Endothelial cell of umbilical vein (primary cell): ENCODE data around the gene PSMD10. TPM values are rescaled to one million over a fixed set of nuclear protein-coding genes. Genes with fewer than 3 reads are reported as not detected.

Source experiments
- BruUV-seq: library from RNA; stranded (reverse); fragments of 400-500 nt; replicated peaks from 2 replicates; lab custom pipeline; 2021; lab: Mats Ljungman, UMichigan
- CTCF ChIA-PET: fragments of 300-600, 350-600 bp; sonication (Branson Sonifier 250); formaldehyde crosslinking; loops from one replicate; lab custom pipeline; 2021; ENCODE audit warnings: antibody characterized with exemption, inconsistent platforms; lab: Charles Lee
- POLR2A ChIA-PET: fragments of 300-600, 350-600 bp; sonication (Branson Sonifier 250); formaldehyde crosslinking; loops from one replicate; lab custom pipeline; 2021; ENCODE audit warnings: antibody characterized with exemption, inconsistent platforms; lab: Charles Lee
- DNase-seq: peaks from one replicate; pipeline ENCODE4 v3.0.0-alpha.2; 2011; ENCODE audit warnings: low read depth, low spot score
- FAIRE-seq: peaks from 2 replicates; lab custom pipeline; 2011; peaks lifted over from hg19 to GRCh38; lab: Jason Lieb, UNC
- H2AFZ ChIP-seq: 2 replicates; pipeline ENCODE4 v1.6.0; 2012; ENCODE audit warnings: low read depth, low read length, control low read depth, inconsistent platforms
- H3K27ac ChIP-seq: 2 replicates; pipeline ENCODE4 v1.5.1; 2011; ENCODE audit warnings: low read depth, mild to moderate bottlenecking, control low read depth, low read length, moderate library complexity; ENCODE audit not compliant: insufficient read depth
- H3K27me3 ChIP-seq, 2 experiments: 2 replicates each; pipeline versions ENCODE4 v1.6.0 to v1.6.1; 2011; ENCODE audit warnings: low read length in 2 of 2, mixed read lengths in 1 of 2; ENCODE audit not compliant: control insufficient read depth in 2 of 2, insufficient read depth in 2 of 2
- H3K36me3 ChIP-seq, 2 experiments: 2 replicates in 1 of 2; 3 replicates in 1 of 2; pipeline ENCODE4 v1.5.1; 2011; ENCODE audit warnings: low read length in 2 of 2, mild to moderate bottlenecking in 1 of 2, moderate library complexity in 1 of 2; ENCODE audit not compliant: control insufficient read depth in 2 of 2, insufficient read depth in 2 of 2; ENCODE audit errors: extremely low read depth in 1 of 2
- H3K4me1 ChIP-seq: 3 replicates; pipeline ENCODE4 v1.5.1; 2011; ENCODE audit warnings: mild to moderate bottlenecking, low read length; ENCODE audit not compliant: control insufficient read depth, insufficient read depth; ENCODE audit errors: extremely low read depth
- H3K4me2 ChIP-seq: 2 replicates; pipeline ENCODE4 v1.6.1; 2011; ENCODE audit warnings: low read length, control low read depth, mixed read lengths; ENCODE audit not compliant: insufficient read depth
- H3K4me3 ChIP-seq, 3 experiments: fragments of 200-600 bp in 1 of 3; sonication (generic), shearing (Covaris generic) in 1 of 3; replicated peaks in 1 of 3; 2 replicates each; pipeline ENCODE4 v1.5.1; 2011 to 2016; ENCODE audit warnings: control low read depth in 3 of 3, low read length in 3 of 3, mild to moderate bottlenecking in 2 of 3, inconsistent platforms in 1 of 3, low read depth in 1 of 3, moderate library complexity in 1 of 3; ENCODE audit not compliant: insufficient read depth in 1 of 3
- H3K79me2 ChIP-seq: 2 replicates; pipeline ENCODE4 v1.6.0; 2012; ENCODE audit warnings: low read length, inconsistent platforms; ENCODE audit not compliant: control insufficient read depth, insufficient read depth
- H3K9ac ChIP-seq: replicated peaks from 2 replicates; pipeline ENCODE3; 2011; ENCODE audit warnings: low read length, control low read depth; ENCODE audit not compliant: insufficient read depth; ENCODE audit errors: extremely low read depth
- H3K9me1 ChIP-seq: replicated peaks from 3 replicates; pipeline ENCODE4 v1.6.0; 2011; ENCODE audit warnings: mild to moderate bottlenecking, low read length; ENCODE audit not compliant: control insufficient read depth, insufficient read depth; ENCODE audit errors: extremely low read depth
- H3K9me3 ChIP-seq: replicated peaks from 2 replicates; pipeline ENCODE4 v1.5.1; 2012; ENCODE audit warnings: low read length, inconsistent platforms; ENCODE audit not compliant: control insufficient read depth, insufficient read depth
- H4K20me1 ChIP-seq: replicated peaks from 2 replicates; pipeline ENCODE3; 2011; ENCODE audit warnings: mild to moderate bottlenecking, low read length; ENCODE audit not compliant: control insufficient read depth, insufficient read depth; ENCODE audit errors: extremely low read depth
- CTCF ChIP-seq, 2 donors: IDR thresholded peaks; 1 replicate in 1 of 2; 2 replicates in 1 of 2; pipeline ENCODE4 v1.5.1; 2011; ENCODE audit warnings: low read length in 2 of 2, mild to moderate bottlenecking in 2 of 2, moderate library complexity in 2 of 2, control low read depth in 1 of 2, inconsistent platforms in 1 of 2, low read depth in 1 of 2; ENCODE audit not compliant: insufficient read depth in 1 of 2; ENCODE audit errors: extremely low read depth in 1 of 2
- EZH2 ChIP-seq: IDR thresholded peaks from 2 replicates; pipeline ENCODE4 v1.6.1; 2012; ENCODE audit warnings: borderline replicate concordance, low read depth, mild to moderate bottlenecking, moderate library complexity, low read length, inconsistent platforms; ENCODE audit not compliant: severe bottlenecking
- FOS ChIP-seq: IDR thresholded peaks from 2 replicates; pipeline ENCODE4 v1.6.1; 2011; ENCODE audit warnings: mild to moderate bottlenecking, low read length, moderate library complexity, borderline replicate concordance; ENCODE audit not compliant: insufficient read depth
- GATA2 ChIP-seq: IDR thresholded peaks from 2 replicates; pipeline ENCODE4 v1.7.0; 2011; ENCODE audit warnings: low read depth, mild to moderate bottlenecking, moderate library complexity, mixed read lengths, low read length; ENCODE audit not compliant: insufficient read length, insufficient read depth
- JUN ChIP-seq: IDR thresholded peaks from 2 replicates; pipeline ENCODE4 v1.6.1; 2011; ENCODE audit warnings: borderline replicate concordance, low read depth; ENCODE audit not compliant: insufficient read length, insufficient read depth
- MAX ChIP-seq: IDR thresholded peaks from 2 replicates; pipeline ENCODE4 v1.6.1; 2011; ENCODE audit not compliant: insufficient read depth, insufficient read length
- MYC ChIP-seq: IDR thresholded peaks from one replicate; pipeline ENCODE4 v1.6.1; 2011; ENCODE audit warnings: mild to moderate bottlenecking, low read depth, low read length
- POLR2A ChIP-seq: IDR thresholded peaks from 2 replicates; pipeline ENCODE4 v1.6.1; 2012; ENCODE audit warnings: low read depth, mild to moderate bottlenecking, control low read depth, low read length
- POLR2AphosphoS5 ChIP-seq: IDR thresholded peaks from 2 replicates; pipeline ENCODE4 v1.6.1; 2012; ENCODE audit warnings: low read depth, mild to moderate bottlenecking, control low read depth, low read length, moderate library complexity; ENCODE audit not compliant: insufficient read depth
- dilution Hi-C: fragments of 300-500 bp; cut with MboI; formaldehyde crosslinking; loops from one replicate; pipeline ENCODE4 v1.15.0; 2019; ENCODE audit warnings: low sequenced_read_pairs; ENCODE audit not compliant: extremely low pct_ligation_motif_present
- intact Hi-C: fragments of 100-400 bp; cut with micrococcal nuclease; formaldehyde crosslinking; loops from one replicate; pipeline ENCODE4 v1.10.0; 2022
- polyA plus RNA-seq, 4 experiments: library from polyadenylated mRNA; depleted of rRNA in 3 of 4; stranded (reverse) in 3 of 4; unstranded in 1 of 4; fragments of >200 nt; gene quantifications; 2 replicates each; pipeline versions ENCODE4 v1.2.1 to v1.2.3, GENCODE V29; 2011 to 2012; ENCODE audit warnings: missing spikeins in 1 of 4
- total RNA-seq: library from RNA; stranded (reverse); gene quantifications from 2 replicates; pipeline ENCODE4 v1.2.3, GENCODE V29; 2021

PSMD10 gene
- total and polyA plus RNA-seq, 2 donors (not counting 3 experiments of a cell fraction or from before 2014, with no cell fraction given), result 82.7 to 93.8 TPM

- Histone ChIP-seq H3K9ac (no peak overlapping the region), H3K4me1 (peaks cover 5% of the 10 kb centered on the region), H3K79me2 (peaks cover 56% of the 10 kb centered on the region), H3K27me3 (no peaks in the 10 kb centered on the region), H3K9me3 (no peaks in the 10 kb centered on the region), H4K20me1 (no peaks in the 10 kb centered on the region), H2AFZ (no peak overlapping the region), H3K4me3 (no peak overlapping the region), H3K27ac (no peak overlapping the region), H3K36me3 (no peaks in the 10 kb centered on the region), H3K4me2 (no peak overlapping the region), H3K9me1 (no peaks in the 10 kb centered on the region)
- no peak for DNase-seq
- dilution Hi-C loops, result no loop called here
- no TSS peak for BruUV-seq
- POLR2A ChIA-PET, result no interaction called here
- CTCF ChIA-PET, result interaction anchor here (1.5 kb wide), 1 partner anchor 34 kb away, joined by 3 read pairs; no protein-coding TSS in a partner anchor
- intact Hi-C loops, result no loop called here
- TF ChIP-seq JUN (no peak), POLR2A (no peak), EZH2 (no peak), MYC (no peak), MAX (no peak), GATA2 (no peak), FOS (no peak), CTCF (IDR thresholded peaks at IDR 0.05; ENCODE audit: extremely low read depth in 1 of 2, insufficient read depth in 1 of 2, low read depth in 1 of 2, low read length in 2 of 2) (no peak), POLR2AphosphoS5 (no peak)
- no peak for FAIRE-seq
These were observed 14.1 kb upstream of the PSMD10 start for GRCh38 chrX:108105473-108105872.
